ENCODE results near the gene ARL6IP4.
A peak's percentile ranks its signal among the peaks of the same experiment; 100 is the strongest.

ARL6IP4 gene

GRCh38 chr12:122965321-122965751 is 15.1 kb upstream of the ARL6IP4 start:
- TF ChIP-seq CTCF (IDR thresholded peaks at IDR 0.05; ENCODE audit: low read depth, low read length, missing control alignments) = no peak
- H3K4me3 ChIP-seq (replicated peaks; ENCODE audit: low read depth, low read length) = peak overlapping the region; percentile 73
- DNase-seq (ENCODE audit: extremely low read depth, low read depth) = no peak

- no peak for DNase-seq (ENCODE audit: extremely low read depth, low read depth)
- no peak for TF ChIP-seq CTCF (IDR thresholded peaks at IDR 0.05; ENCODE audit: low read depth, low read length, missing control alignments)
- peak within 1 kb of the TSS; percentile 73 for H3K4me3 ChIP-seq (replicated peaks; ENCODE audit: low read depth, low read length)
Measured at GRCh38 chr12:122965851-122966742, 14.4 kb upstream of the ARL6IP4 start, which contains the start of gene ABCB9. TSS of gene ABCB9 (minus strand) at chr12:122966463. CDS start at chr12:122960235, 6,228 bp downstream.

DNA sequence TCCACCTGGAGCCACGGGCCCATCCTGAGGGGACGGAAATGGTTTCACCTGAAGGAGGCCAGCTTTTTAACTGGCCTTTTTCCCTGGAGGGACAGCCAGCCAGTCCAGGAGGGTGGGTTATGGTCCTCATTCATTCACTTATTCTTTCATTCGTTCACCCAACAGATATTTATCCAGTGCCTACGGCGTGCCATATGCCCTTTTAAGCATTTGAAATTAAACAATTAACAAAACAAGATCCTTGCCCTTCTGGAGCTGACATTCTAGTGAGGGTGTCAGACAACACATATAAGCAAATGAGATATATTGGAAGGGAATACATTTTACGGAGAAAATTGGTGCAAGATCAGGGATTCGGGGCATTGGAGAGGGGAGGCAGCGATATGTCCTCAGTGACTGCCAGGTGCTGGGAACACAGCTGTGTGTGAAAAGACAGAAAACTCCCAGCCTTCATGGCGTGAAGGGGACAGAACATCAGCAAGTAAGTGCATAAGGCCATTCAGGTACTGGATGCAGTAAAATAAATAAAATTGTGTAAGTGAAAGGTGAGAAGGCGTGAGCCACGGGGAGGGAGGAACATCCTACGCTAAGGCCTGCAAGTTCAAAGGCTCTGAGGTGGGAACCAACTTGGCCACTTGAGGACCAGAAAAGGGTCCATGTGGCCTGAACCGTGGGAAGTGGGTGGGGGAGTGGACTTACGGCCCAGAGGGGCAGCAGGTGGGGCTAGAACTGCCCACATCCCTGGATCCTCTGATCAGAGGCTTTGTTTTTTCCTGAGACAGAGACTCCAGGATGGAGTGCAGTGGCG is 13.5 kb upstream of the ARL6IP4 start:
- no peak for TF ChIP-seq CTCF (IDR thresholded peaks at IDR 0.05; ENCODE audit: low read depth, low read length, missing control alignments)
- no peak for DNase-seq (ENCODE audit: extremely low read depth, low read depth)
- no peak overlapping the region for H3K4me3 ChIP-seq (replicated peaks; ENCODE audit: low read depth, low read length)

- TF ChIP-seq CTCF (IDR thresholded peaks at IDR 0.05; ENCODE audit: low read depth, low read length, missing control alignments) = no peak
- no peak for DNase-seq (ENCODE audit: extremely low read depth, low read depth)
- H3K4me3 ChIP-seq (replicated peaks; ENCODE audit: low read depth, low read length) = no peak overlapping the region
Measured at GRCh38 chr12:122968104-122968503, 12.4 kb upstream of the ARL6IP4 start.

DNA sequence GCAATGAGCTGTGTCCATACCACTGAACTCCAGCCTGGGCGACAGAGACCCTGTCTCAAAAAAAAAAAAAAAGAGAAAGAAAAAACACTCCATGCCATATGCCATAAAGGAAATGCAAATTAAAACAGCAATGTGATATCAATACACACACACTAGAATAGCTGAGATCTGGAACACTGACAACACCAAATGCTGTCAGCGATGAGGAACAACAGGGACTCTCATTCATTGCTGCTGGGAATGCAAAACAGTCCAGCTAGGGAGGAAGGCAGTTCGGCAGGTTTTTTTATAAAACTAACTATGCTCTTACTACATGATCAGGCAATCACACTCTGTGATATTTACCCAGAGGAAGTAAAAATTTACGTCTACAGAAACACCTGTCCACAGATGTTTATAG is 10.8 kb upstream of the ARL6IP4 start:
- no peak for DNase-seq (ENCODE audit: extremely low read depth, low read depth)
- H3K4me3 ChIP-seq (replicated peaks; ENCODE audit: low read depth, low read length) = no peak overlapping the region
- no peak for TF ChIP-seq CTCF (IDR thresholded peaks at IDR 0.05; ENCODE audit: low read depth, low read length, missing control alignments)

GRCh38 chr12:122974274-122974891 is 6.1 kb upstream of the ARL6IP4 start:
- DNase-seq (ENCODE audit: extremely low read depth, low read depth) = peak; percentile 95
- H3K4me3 ChIP-seq (replicated peaks; ENCODE audit: low read depth, low read length) = peak overlapping the region; percentile 60
- TF ChIP-seq CTCF (IDR thresholded peaks at IDR 0.05; ENCODE audit: low read depth, low read length, missing control alignments) = no peak

Measured in HFF-Myc (cell line).